ENCODE results near the gene LRRC71. TPM values are rescaled to one million over a fixed set of nuclear protein-coding genes. Genes with fewer than 3 reads are reported as not detected.
A peak's percentile ranks its signal among the peaks of the same experiment; 100 is the strongest.

Gene LRRC71
- total and polyA plus RNA-seq, 2 of the 13 experiments (the other 11 are each of a cell fraction or from before 2014, with no cell fraction given): not detected

GRCh38 chr1:156931211-156931952 is 10.9 kb downstream of the LRRC71 start (continued):
- TF ChIP-seq ARID5B (CRISPR knock-in tag; IDR thresholded peaks at IDR 0.05) (no peak), MZF1 (CRISPR knock-in tag; IDR thresholded peaks at IDR 0.05; ENCODE audit: borderline replicate concordance) (no peak), SRSF9 (IDR thresholded peaks at IDR 0.05; ENCODE audit: borderline replicate concordance, insufficient read depth, low read depth, low read length, poor library complexity, severe bottlenecking) (no peak)

GRCh38 chr1:156931974-156932710 is 11.7 kb downstream of the LRRC71 start:
- in situ Hi-C loops (cut with HindIII; ENCODE audit: extremely low pct_ligation_motif_present, low pct_unique_long_range_greater_than_20kb) (no loop called here), intact Hi-C loops (cut with micrococcal nuclease; ENCODE audit: unreplicated experiment) (no loop called here)
- TF ChIP-seq FOXP1 (IDR thresholded peaks at IDR 0.05) (no peak), FOXP1 (CRISPR knock-in tag; IDR thresholded peaks at IDR 0.05) (no peak), RBM22 (optimal IDR thresholded peaks at IDR 0.05; ENCODE audit: low read length) (peak; percentile 32), WIZ (CRISPR knock-in tag; IDR thresholded peaks at IDR 0.05) (no peak), ZNF432 (CRISPR knock-in tag; IDR thresholded peaks at IDR 0.05; ENCODE audit: borderline replicate concordance) (no peak), TRIM24 (CRISPR knock-in tag; IDR thresholded peaks at IDR 0.05) (no peak), AGO2 (optimal IDR thresholded peaks at IDR 0.05; ENCODE audit: low read depth, low read length) (peak; percentile 51), POLR2G (IDR thresholded peaks at IDR 0.05; ENCODE audit: low read depth, low read length) (peak; percentile 1; the same call in 1 of the 2 replicates), MTERF4 (CRISPR knock-in tag; IDR thresholded peaks at IDR 0.05) (no peak)
- ChIA-PET CTCF (ENCODE audit: low intra/inter-chr PET ratio, low total read pairs) (no interaction called here), POLR2A (no interaction called here)
- no peak overlapping the region for H2AFZ ChIP-seq (ENCODE audit: low read length)
- H3K9me3 ChIP-seq (ENCODE audit: low read length): no peaks in the 10 kb centered on the region
- H3K4me2 ChIP-seq (ENCODE audit: low read depth, low read length): peak overlapping the region; percentile 74
- H3K9ac ChIP-seq (ENCODE audit: insufficient read depth, low read depth, low read length): no peak overlapping the region
- H3K27me3 ChIP-seq (ENCODE audit: control insufficient read depth in 1 of 2, insufficient read depth in 2 of 2, low read length in 2 of 2): peaks cover 3 to 31% of the 10 kb centered on the region in 2 experiments; a peak in 4 of 5 replicates
- 0 out of 5 replicates have a peak, but pooled peaks cover 0 to 4% of the 10 kb centered on the region in 2 experiments for H3K36me3 ChIP-seq (replicated peaks in 1 of 2; ENCODE audit: control insufficient read depth in 1 of 2, insufficient read depth in 2 of 2, low read length in 2 of 2)
- H3K4me1 ChIP-seq (ENCODE audit: insufficient read depth, low read length): peaks cover 17% of the 10 kb centered on the region
- H3K79me2 ChIP-seq (ENCODE audit: insufficient read depth, low read length): no peaks in the 10 kb centered on the region
- 59% methylated on average over 5 of the region's 8 CpGs for WGBS (ENCODE audit: low lambda C conversion rate)
- no peak overlapping the region for H3K27ac ChIP-seq (ENCODE audit: extremely low read length, insufficient read depth, low read length)
- H4K20me1 ChIP-seq (ENCODE audit: insufficient read depth, low read length): no peaks in the 10 kb centered on the region
- H3K4me3 ChIP-seq (replicated peaks in 1 of 3; ENCODE audit: insufficient read depth in 1 of 3, low read depth in 2 of 3, low read length in 3 of 3): peak overlapping the region in 1 of 3 experiments; percentile 45; a peak in 2 of 6 replicates
- FAIRE-seq: no peak
- peak; percentile 4 for ATAC-seq
- BruUV-seq (replicated peaks): no TSS peak
- DNase-seq (ENCODE audit: low spot score): no peak

All from HepG2 (cell line).